ENCODE data around the gene FREY1. TPM values are rescaled to one million over a fixed set of nuclear protein-coding genes. Genes with fewer than 3 reads are reported as not detected.

FREY1 gene
- total RNA-seq, 3 donors from 2014 or later: 0.81 to 2.2 (median 1.5) TPM

DNA sequence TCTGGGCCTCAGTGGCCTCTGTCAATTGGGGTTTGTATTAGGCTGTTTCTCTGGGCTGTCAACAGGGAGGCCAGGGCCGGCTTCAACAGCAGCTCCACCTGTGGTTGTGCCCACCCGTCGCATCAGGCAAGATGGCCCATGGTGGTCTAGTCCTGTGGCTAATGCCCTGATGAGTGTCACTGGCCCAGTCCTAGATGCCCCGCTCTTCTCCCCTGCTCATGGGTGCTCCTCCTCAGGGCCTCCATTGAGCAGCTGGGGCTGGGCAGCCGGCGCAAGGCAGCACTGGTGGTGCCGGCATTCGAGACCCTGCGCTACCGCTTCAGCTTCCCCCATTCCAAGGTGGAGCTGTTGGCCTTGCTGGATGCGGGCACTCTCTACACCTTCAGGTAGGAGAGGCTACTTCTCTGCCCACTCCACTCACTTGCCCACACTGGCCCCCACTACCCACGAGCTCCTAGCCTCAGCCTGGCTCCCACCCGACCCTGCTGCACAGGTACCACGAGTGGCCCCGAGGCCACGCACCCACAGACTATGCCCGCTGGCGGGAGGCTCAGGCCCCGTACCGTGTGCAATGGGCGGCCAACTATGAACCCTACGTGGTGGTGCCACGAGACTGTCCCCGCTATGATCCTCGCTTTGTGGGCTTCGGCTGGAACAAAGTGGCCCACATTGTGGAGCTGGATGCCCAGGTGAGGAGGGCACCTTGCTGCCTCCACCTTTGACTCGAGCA lies 20.8 kb upstream of the FREY1 start:
- Histone ChIP-seq H3K36me3 (ENCODE audit: low read depth) (no peaks in the 10 kb centered on the region), H3K4me1 (ENCODE audit: low read depth) (peaks cover 8% of the 10 kb centered on the region), H3K4me3 (no peak overlapping the region), H3K9me3 (no peaks in the 10 kb centered on the region)
- ATAC-seq (no peak), DNase-seq (peak in 1 of 3 donors; percentile 47)
- TF ChIP-seq, protein P1, sequence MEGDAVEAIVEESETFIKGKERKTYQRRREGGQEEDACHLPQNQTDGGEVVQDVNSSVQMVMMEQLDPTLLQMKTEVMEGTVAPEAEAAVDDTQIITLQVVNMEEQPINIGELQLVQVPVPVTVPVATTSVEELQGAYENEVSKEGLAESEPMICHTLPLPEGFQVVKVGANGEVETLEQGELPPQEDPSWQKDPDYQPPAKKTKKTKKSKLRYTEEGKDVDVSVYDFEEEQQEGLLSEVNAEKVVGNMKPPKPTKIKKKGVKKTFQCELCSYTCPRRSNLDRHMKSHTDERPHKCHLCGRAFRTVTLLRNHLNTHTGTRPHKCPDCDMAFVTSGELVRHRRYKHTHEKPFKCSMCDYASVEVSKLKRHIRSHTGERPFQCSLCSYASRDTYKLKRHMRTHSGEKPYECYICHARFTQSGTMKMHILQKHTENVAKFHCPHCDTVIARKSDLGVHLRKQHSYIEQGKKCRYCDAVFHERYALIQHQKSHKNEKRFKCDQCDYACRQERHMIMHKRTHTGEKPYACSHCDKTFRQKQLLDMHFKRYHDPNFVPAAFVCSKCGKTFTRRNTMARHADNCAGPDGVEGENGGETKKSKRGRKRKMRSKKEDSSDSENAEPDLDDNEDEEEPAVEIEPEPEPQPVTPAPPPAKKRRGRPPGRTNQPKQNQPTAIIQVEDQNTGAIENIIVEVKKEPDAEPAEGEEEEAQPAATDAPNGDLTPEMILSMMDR (IDR thresholded peaks at IDR 0.05): no peak
- intact Hi-C loops (cut with DNase I, micrococcal nuclease): no loop called here

DNA sequence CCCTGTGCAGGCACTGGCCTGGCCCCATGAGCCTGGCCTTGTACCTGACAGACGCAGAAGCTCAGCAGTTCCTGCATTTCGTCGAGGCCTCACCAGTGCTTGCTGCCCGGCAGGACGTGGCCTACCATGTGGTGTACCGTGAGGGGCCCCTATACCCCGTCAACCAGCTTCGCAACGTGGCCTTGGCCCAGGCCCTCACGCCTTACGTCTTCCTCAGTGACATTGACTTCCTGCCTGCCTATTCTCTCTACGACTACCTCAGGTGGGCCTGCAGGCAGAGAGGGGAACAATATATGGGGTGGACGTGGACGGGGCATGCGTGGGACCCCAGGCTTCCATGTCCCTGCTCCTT lies 20.2 kb upstream of the FREY1 start:
- intact Hi-C loops (cut with DNase I, micrococcal nuclease): no loop called here
- DNase-seq (peak in 1 of 3 donors; percentile 50), ATAC-seq (no peak)
- Histone ChIP-seq H3K4me3 (no peak overlapping the region), H3K9me3 (no peaks in the 10 kb centered on the region), H3K36me3 (ENCODE audit: low read depth) (no peaks in the 10 kb centered on the region), H3K4me1 (ENCODE audit: low read depth) (peaks cover 14% of the 10 kb centered on the region)
- TF ChIP-seq, protein P1 (IDR thresholded peaks at IDR 0.05): no peak

DNA sequence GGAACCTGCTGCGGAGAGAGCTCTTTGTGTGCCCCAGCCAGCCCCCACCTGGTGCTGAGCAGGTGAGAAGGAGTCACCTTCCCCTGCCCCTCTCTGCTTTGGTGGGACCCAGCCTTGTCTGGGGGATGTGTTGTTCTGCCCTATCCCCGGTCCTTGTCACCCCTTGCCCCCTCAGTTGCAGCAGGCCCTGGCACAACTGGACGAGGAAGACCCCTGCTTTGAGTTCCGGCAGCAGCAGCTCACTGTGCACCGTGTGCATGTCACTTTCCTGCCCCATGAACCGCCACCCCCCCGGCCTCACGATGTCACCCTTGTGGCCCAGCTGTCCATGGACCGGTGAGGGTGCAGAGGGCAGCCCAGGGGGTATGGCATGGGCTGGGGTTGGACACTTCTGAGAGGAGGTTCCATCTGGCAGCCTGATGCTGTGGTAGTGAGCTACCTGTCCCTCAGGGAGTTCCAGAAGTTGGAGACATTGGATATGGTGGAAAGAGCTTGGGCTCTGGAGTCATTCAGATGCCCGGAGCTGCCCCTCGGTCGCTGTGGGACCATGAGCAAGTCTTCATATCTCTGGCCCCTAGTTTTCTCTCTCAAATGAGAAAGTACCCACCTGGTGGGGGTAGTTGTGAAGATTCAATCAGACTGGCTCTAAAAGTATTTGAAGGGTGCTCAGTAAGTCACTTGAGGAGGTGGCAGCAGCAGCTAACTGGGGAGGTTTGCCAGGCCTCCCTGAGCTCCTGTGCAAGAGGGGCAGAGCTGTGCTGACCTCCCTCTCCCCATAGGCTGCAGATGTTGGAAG lies 19.7 kb upstream of the FREY1 start:
- intact Hi-C loops (cut with DNase I, micrococcal nuclease): no loop called here
- DNase-seq: peak in 1 of 3 donors; percentile 46

DNA sequence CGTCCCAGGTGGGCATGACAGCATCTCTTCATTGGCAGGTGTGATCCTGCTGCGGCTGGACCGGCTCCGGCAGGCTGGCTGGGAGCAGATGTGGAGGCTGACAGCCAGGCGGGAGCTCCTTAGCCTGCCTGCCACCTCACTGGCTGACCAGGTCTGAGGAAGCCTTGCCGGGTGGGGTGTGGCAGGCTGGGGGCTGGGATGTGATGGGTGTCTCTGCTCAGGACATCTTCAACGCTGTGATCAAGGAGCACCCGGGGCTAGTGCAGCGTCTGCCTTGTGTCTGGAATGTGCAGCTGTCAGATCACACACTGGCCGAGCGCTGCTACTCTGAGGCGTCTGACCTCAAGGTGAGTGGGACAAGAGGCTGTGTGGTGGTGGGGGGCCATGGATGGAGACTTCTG lies 18.9 kb upstream of the FREY1 start:
- intact Hi-C loops (cut with DNase I, micrococcal nuclease): no loop called here
- DNase-seq: peak in 1 of 3 donors; percentile 48
- no peak for ATAC-seq

More for the DNA sequence above, 19.7 kb upstream of the FREY1 start:
- TF ChIP-seq, protein P1 (IDR thresholded peaks at IDR 0.05): no peak
- H3K36me3 ChIP-seq (ENCODE audit: low read depth): no peaks in the 10 kb centered on the region
- H3K4me3 ChIP-seq: no peak overlapping the region
- no peak for ATAC-seq
- H3K9me3 ChIP-seq: no peaks in the 10 kb centered on the region
- H3K4me1 ChIP-seq (ENCODE audit: low read depth): peaks cover 19% of the 10 kb centered on the region

DNA sequence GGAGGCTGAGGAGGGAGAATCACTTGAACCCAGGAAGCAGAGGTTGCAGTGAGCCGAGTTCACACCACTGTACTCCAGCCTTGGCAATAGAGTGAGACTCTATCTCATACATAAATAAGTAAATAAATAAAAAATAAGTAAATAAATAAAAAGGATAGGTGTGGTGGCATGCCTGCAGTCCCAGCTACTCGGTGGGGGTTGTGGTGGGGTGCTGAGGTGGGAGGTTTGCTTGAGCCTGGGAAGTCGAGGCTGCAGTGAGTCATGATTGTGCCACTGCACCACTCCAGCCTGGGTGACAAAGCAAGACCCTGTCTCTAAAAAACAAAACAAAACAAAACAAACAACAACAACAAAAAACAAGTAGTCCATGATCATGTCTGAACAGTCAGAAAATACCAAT lies 18.5 kb upstream of the FREY1 start:
- Histone ChIP-seq H3K9me3 (no peaks in the 10 kb centered on the region), H3K4me1 (ENCODE audit: low read depth) (peaks cover 23% of the 10 kb centered on the region), H3K36me3 (ENCODE audit: low read depth) (no peaks in the 10 kb centered on the region), H3K4me3 (no peak overlapping the region)
- DNase-seq: peak in 1 of 3 donors; percentile 26
- ATAC-seq: no peak
- TF ChIP-seq, protein P1 (IDR thresholded peaks at IDR 0.05): no peak
- intact Hi-C loops (cut with DNase I, micrococcal nuclease): no loop called here

More for the DNA sequence above, 18.9 kb upstream of the FREY1 start:
- H3K36me3 ChIP-seq (ENCODE audit: low read depth): no peaks in the 10 kb centered on the region
- no peaks in the 10 kb centered on the region for H3K9me3 ChIP-seq
- peaks cover 23% of the 10 kb centered on the region for H3K4me1 ChIP-seq (ENCODE audit: low read depth)
- no peak overlapping the region for H3K4me3 ChIP-seq
- TF ChIP-seq, protein P1 (IDR thresholded peaks at IDR 0.05): no peak

Data from mucosa of descending colon (tissue), 3 donors.